Fibroblast of pulmonary artery (primary cell): ENCODE measurements around the gene CPD.
"Not testable (repeated sequence)": the region's sequence is repeated elsewhere in the genome, so short reads cannot be mapped to it uniquely, and the experiment has no call there.

ENCODE experiments used
- DNase-seq: peaks from one replicate; pipeline ENCODE4 v3.0.0-alpha.2; 2010; ENCODE audit warnings: low read depth
- H3K4me3 ChIP-seq: replicated peaks from 2 replicates; pipeline ENCODE4 v1.5.1; 2011; ENCODE audit warnings: low read depth, mild to moderate bottlenecking, control low read depth, low read length, moderate library complexity
- CTCF ChIP-seq: IDR thresholded peaks from 2 replicates; pipeline ENCODE4 v1.5.1; 2011; ENCODE audit warnings: mild to moderate bottlenecking, control low read depth, low read length, inconsistent platforms; ENCODE audit errors: missing control alignments

The CPD gene

DNA sequence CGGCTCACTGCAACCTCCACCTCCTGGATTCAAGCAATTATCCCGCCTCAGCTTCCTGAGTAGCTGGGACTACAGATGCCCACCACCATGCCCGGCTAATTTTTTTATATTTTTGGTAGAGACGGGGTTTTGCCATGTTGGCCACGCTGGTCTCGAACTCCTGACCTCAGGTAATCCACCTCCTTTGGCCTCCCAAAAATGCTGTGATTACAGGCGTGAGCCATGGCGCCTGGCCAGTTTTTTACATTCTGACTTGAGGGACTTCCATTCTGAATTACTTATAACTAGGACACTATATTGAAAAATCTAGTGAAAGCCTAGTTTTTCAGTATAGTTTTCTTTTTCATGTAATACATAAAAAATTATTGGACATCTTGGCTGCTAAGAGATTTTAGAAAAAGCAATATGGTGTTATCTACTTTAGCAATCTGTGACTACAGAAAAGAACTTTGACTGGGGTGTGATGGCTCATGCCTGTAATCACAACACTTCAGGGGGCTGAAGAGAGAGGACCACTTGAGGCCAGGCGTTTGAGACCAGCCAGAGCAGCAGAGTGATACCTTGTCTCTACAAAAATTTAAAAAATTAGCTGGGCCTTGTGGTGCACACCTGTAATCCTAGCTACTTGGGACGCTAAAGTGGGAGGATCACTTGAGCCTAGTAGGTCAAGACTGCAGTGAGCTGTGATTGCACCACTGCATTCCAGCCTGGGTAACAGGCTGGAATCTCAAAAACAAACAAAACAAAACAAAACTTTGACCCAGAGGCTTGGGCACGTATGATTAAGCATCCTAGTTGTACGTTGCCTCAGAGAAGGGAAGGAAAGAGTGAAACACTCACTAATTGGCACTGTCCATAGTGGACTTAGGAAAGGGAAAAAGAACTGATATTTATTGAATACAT, 71.6 kb downstream of the CPD start:
- no peak for TF ChIP-seq CTCF
- no peak overlapping the region for H3K4me3 ChIP-seq
- DNase-seq, result peak; percentile 60

GRCh38 chr17:30454635-30455034, 75.9 kb downstream of the CPD start:
- no peak for DNase-seq
- H3K4me3 ChIP-seq, result no peak overlapping the region
- no peak for TF ChIP-seq CTCF

DNA sequence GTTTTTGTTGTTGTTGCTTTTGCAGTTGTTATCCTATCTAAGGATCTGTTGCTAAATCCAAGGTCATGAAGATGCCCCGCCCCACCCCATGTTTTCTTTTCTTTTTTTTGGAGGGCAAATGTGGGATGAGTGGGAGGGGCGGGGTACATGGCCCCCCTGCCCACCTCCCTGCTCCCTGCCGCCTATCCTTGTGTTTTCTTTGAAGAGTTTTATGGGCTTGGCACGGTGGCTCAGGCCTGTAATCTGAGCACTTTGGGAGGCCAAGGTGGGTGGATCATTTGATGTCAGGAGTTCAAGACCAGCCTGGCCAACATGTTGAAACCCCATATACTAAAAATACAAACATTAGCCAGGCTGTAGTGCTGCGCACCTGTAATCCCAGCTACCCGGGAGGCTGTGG, 79.6 kb downstream of the CPD start:
- no peak for TF ChIP-seq CTCF
- no peak for DNase-seq

DNA sequence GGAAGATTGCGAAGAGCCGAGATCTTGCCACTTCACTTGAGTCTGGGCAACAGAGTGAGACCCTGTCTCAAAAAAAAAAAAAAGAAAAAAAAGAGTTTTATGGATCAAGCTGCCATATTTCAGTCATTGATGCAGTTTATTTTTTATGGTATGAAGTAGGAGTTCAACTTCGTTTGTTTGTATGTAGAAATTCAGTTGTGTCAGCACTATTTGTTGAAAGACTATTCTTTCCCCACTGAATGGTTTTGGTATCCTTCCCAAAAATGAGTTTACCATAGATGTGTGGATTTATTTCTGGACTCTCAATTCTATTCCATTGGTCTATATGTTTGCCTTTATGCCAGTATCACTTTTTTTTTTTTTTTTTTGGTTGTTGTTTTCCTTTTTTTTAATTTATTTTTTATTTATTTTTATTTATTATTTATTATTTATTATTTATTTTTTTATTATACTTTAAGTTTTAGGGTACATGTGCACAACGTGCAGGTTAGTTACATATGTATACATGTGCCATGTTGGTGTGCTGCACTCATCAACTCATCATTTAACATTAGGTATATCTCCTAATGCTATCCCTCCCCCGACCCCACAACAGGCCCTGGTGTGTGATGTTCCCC, 80.2 kb downstream of the CPD start:
- not testable (repeated sequence) for H3K4me3 ChIP-seq, DNase-seq

More for the DNA sequence above, 79.6 kb downstream of the CPD start:
- H3K4me3 ChIP-seq, result no peak overlapping the region

DNA sequence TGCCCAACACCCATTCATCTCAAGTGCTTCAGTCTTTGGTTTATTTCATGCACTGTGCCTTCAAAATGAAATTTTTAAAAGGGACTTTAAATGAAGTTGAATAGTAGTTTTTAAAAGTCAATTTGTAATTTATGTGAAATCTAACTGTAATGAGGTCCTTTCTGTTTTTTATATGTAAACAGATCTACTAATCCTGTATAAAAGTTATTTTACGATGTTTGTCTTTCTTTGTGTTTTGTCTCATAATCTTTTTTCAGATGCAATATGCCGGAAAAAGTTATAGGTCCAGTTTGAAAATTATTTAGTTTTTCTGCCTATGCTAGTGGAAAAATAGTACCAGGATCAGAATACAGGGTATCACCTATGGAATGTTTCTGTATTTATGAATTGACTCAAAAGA, 89.7 kb downstream of the CPD start:
- TF ChIP-seq CTCF, result no peak
- no peak overlapping the region for H3K4me3 ChIP-seq
- no peak for DNase-seq

- H3K4me3 ChIP-seq, result no peak overlapping the region
- no peak for TF ChIP-seq CTCF
- DNase-seq, result peak; percentile 28
These were observed 93.6 kb downstream of the CPD start for GRCh38 chr17:30472238-30472890.

DNA sequence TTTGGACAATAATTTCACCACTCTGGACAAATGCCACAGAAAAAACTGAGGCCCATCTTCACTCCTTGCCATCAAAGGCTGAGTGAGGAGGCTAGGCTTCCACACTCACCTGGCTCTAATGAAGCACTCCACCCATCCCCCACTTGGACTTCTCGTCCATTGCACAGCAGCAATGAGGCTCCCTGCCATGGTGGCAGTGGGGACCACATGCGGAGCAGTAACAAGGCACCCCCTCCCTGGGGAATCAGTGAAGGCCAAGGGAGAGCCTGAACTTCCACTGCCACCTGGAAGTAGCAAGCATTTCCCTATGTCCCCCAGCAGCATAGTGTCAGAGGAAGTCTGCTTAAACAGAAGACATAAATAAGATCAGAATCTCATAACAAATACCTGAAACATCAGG, 96.5 kb downstream of the CPD start:
- no peak for DNase-seq
- no peak overlapping the region for H3K4me3 ChIP-seq
- no peak for TF ChIP-seq CTCF
